ENCODE measurements around the gene NYAP2. TPM values are rescaled to one million over a fixed set of nuclear protein-coding genes. Genes with fewer than 3 reads are reported as not detected.

NYAP2 gene
- polyA plus RNA-seq, 1 experiment = not detected

GRCh38 chr2:225531559-225531958 lies 132.0 kb downstream of the NYAP2 start:
- POLR2A ChIA-PET = no interaction called here

GRCh38 chr2:225532096-225532495 lies 132.6 kb downstream of the NYAP2 start:
- no peak overlapping the region for H3K27ac ChIP-seq (ENCODE audit: low read depth, low read length)
- CTCF ChIA-PET = no interaction called here
- no peak overlapping the region for H3K4me3 ChIP-seq (ENCODE audit: low read depth, low read length)
- POLR2A ChIA-PET = no interaction called here
- peaks cover 2% of the 10 kb centered on the region for H3K27me3 ChIP-seq (ENCODE audit: control insufficient read depth, insufficient read depth, low read length)
- H3K9me3 ChIP-seq (ENCODE audit: control insufficient read depth, insufficient read depth, low read length) = no peaks in the 10 kb centered on the region
- DNase-seq (ENCODE audit: low read depth, low spot score) = no peak
- TF ChIP-seq CTCF (IDR thresholded peaks at IDR 0.05; ENCODE audit: low read depth, low read length) = no peak

More at GRCh38 chr2:225531559-225531958, 132.0 kb downstream of the NYAP2 start:
- no peak overlapping the region for H3K4me3 ChIP-seq (ENCODE audit: low read depth, low read length)
- CTCF ChIA-PET = no interaction called here
- no peaks in the 10 kb centered on the region for H3K9me3 ChIP-seq (ENCODE audit: control insufficient read depth, insufficient read depth, low read length)
- no peak for TF ChIP-seq CTCF (IDR thresholded peaks at IDR 0.05; ENCODE audit: low read depth, low read length)
- H3K27me3 ChIP-seq (ENCODE audit: control insufficient read depth, insufficient read depth, low read length) = peaks cover 4% of the 10 kb centered on the region
- no peak for DNase-seq (ENCODE audit: low read depth, low spot score)
- H3K27ac ChIP-seq (ENCODE audit: low read depth, low read length) = no peak overlapping the region

GRCh38 chr2:225534037-225534436 lies 134.5 kb downstream of the NYAP2 start:
- DNase-seq (ENCODE audit: low read depth, low spot score) = no peak
- CTCF ChIA-PET = no interaction called here
- H3K27ac ChIP-seq (ENCODE audit: low read depth, low read length) = no peak overlapping the region
- no peak overlapping the region for H3K4me3 ChIP-seq (ENCODE audit: low read depth, low read length)
- H3K9me3 ChIP-seq (ENCODE audit: control insufficient read depth, insufficient read depth, low read length) = no peaks in the 10 kb centered on the region
- POLR2A ChIA-PET = no interaction called here
- H3K27me3 ChIP-seq (ENCODE audit: control insufficient read depth, insufficient read depth, low read length) = no peaks in the 10 kb centered on the region
- no peak for TF ChIP-seq CTCF (IDR thresholded peaks at IDR 0.05; ENCODE audit: low read depth, low read length)

- DNase-seq (ENCODE audit: low read depth, low spot score) = no peak
- no peak for TF ChIP-seq CTCF (IDR thresholded peaks at IDR 0.05; ENCODE audit: low read depth, low read length)
- POLR2A ChIA-PET = no interaction called here
- CTCF ChIA-PET = no interaction called here
- Histone ChIP-seq H3K4me3 (ENCODE audit: low read depth, low read length) (no peak overlapping the region), H3K27ac (ENCODE audit: low read depth, low read length) (no peak overlapping the region), H3K9me3 (ENCODE audit: control insufficient read depth, insufficient read depth, low read length) (no peaks in the 10 kb centered on the region), H3K27me3 (ENCODE audit: control insufficient read depth, insufficient read depth, low read length) (no peaks in the 10 kb centered on the region)
These were observed 135.2 kb downstream of the NYAP2 start for GRCh38 chr2:225534697-225535096.

GRCh38 chr2:225536036-225536435 lies 136.5 kb downstream of the NYAP2 start:
- no peaks in the 10 kb centered on the region for H3K27me3 ChIP-seq (ENCODE audit: control insufficient read depth, insufficient read depth, low read length)
- H3K9me3 ChIP-seq (ENCODE audit: control insufficient read depth, insufficient read depth, low read length) = no peaks in the 10 kb centered on the region
- no peak for DNase-seq (ENCODE audit: low read depth, low spot score)
- no peak overlapping the region for H3K27ac ChIP-seq (ENCODE audit: low read depth, low read length)
- H3K4me3 ChIP-seq (ENCODE audit: low read depth, low read length) = no peak overlapping the region
- no peak for TF ChIP-seq CTCF (IDR thresholded peaks at IDR 0.05; ENCODE audit: low read depth, low read length)
- ChIA-PET POLR2A (no interaction called here), CTCF (no interaction called here)

All from AG04450 (cell line).